Measurements from ENCODE around the gene BRD2. TPM values are rescaled to one million over a fixed set of nuclear protein-coding genes. Genes with fewer than 3 reads are reported as not detected.

The BRD2 gene
- polyA plus RNA-seq, 1 donor: 222 TPM

- peak; percentile 100 for DNase-seq
- Histone ChIP-seq H3K27me3 (ENCODE audit: control insufficient read depth, insufficient read depth, low read length) (no peaks in the 10 kb centered on the region), H3K9me3 (ENCODE audit: control insufficient read depth, low read depth, low read length) (no peaks in the 10 kb centered on the region), H3K36me3 (ENCODE audit: control insufficient read depth, insufficient read depth, low read length) (peaks cover 40% of the 10 kb centered on the region), H3K27ac (ENCODE audit: low read length) (peak overlapping the region; percentile 89), H3K4me3 (ENCODE audit: low read length) (peak overlapping the region; percentile 95), H3K4me1 (ENCODE audit: control insufficient read depth, insufficient read depth, low read length) (peaks cover 20% of the 10 kb centered on the region)
- no CpG with 5 or more reads among the region's 58 CpGs for WGBS (ENCODE audit: insufficient coverage, low lambda C conversion rate)
Observed at GRCh38 chr6:32971581-32972352, 3.4 kb downstream of the BRD2 start.

- no CpG with 5 or more reads among the region's 70 CpGs for WGBS (ENCODE audit: insufficient coverage, low lambda C conversion rate)
- Histone ChIP-seq H3K4me3 (ENCODE audit: low read length) (peak overlapping the region; percentile 95), H3K36me3 (ENCODE audit: control insufficient read depth, insufficient read depth, low read length) (peaks cover 48% of the 10 kb centered on the region), H3K27me3 (ENCODE audit: control insufficient read depth, insufficient read depth, low read length) (no peaks in the 10 kb centered on the region), H3K4me1 (ENCODE audit: control insufficient read depth, insufficient read depth, low read length) (peaks cover 22% of the 10 kb centered on the region), H3K9me3 (ENCODE audit: control insufficient read depth, low read depth, low read length) (no peaks in the 10 kb centered on the region), H3K27ac (ENCODE audit: low read length) (peak overlapping the region; percentile 65)
- no peak for DNase-seq
Observed at GRCh38 chr6:32972353-32973143, 4.2 kb downstream of the BRD2 start.

- WGBS (ENCODE audit: insufficient coverage, low lambda C conversion rate): no CpG with 5 or more reads among the region's 23 CpGs
- Histone ChIP-seq H3K4me1 (ENCODE audit: control insufficient read depth, insufficient read depth, low read length) (peaks cover 30% of the 10 kb centered on the region), H3K27me3 (ENCODE audit: control insufficient read depth, insufficient read depth, low read length) (no peaks in the 10 kb centered on the region), H3K9me3 (ENCODE audit: control insufficient read depth, low read depth, low read length) (no peaks in the 10 kb centered on the region), H3K36me3 (ENCODE audit: control insufficient read depth, insufficient read depth, low read length) (peaks cover 56% of the 10 kb centered on the region), H3K4me3 (ENCODE audit: low read length) (peak overlapping the region; percentile 95), H3K27ac (ENCODE audit: low read length) (peak overlapping the region; percentile 65)
- peak in 1 of 2 donors; percentile 47 for DNase-seq
Observed at GRCh38 chr6:32973144-32974015, 5.0 kb downstream of the BRD2 start.

- no peaks in the 10 kb centered on the region for H3K9me3 ChIP-seq (ENCODE audit: control insufficient read depth, low read depth, low read length)
- peak in 1 of 2 donors; percentile 26 for DNase-seq
- H3K27ac ChIP-seq (ENCODE audit: low read length): no peak overlapping the region
- WGBS (ENCODE audit: insufficient coverage, low lambda C conversion rate): 0% methylated on average over 4 of the region's 4 CpGs
- H3K4me1 ChIP-seq (ENCODE audit: control insufficient read depth, insufficient read depth, low read length): peaks cover 34% of the 10 kb centered on the region
- peaks cover 62% of the 10 kb centered on the region for H3K36me3 ChIP-seq (ENCODE audit: control insufficient read depth, insufficient read depth, low read length)
- no peaks in the 10 kb centered on the region for H3K27me3 ChIP-seq (ENCODE audit: control insufficient read depth, insufficient read depth, low read length)
- peak overlapping the region; percentile 95 for H3K4me3 ChIP-seq (ENCODE audit: low read length)
Observed at GRCh38 chr6:32974016-32974333, 5.6 kb downstream of the BRD2 start.

GRCh38 chr6:32974541-32975308 lies 6.3 kb downstream of the BRD2 start:
- peaks cover 34% of the 10 kb centered on the region for H3K4me1 ChIP-seq (ENCODE audit: control insufficient read depth, insufficient read depth, low read length)
- H3K4me3 ChIP-seq (ENCODE audit: low read length): peak overlapping the region; percentile 95
- H3K9me3 ChIP-seq (ENCODE audit: control insufficient read depth, low read depth, low read length): no peaks in the 10 kb centered on the region
- H3K27me3 ChIP-seq (ENCODE audit: control insufficient read depth, insufficient read depth, low read length): no peaks in the 10 kb centered on the region
- DNase-seq: no peak
- H3K36me3 ChIP-seq (ENCODE audit: control insufficient read depth, insufficient read depth, low read length): peaks cover 69% of the 10 kb centered on the region
- no CpG with 5 or more reads among the region's 14 CpGs for WGBS (ENCODE audit: insufficient coverage, low lambda C conversion rate)
- no peak overlapping the region for H3K27ac ChIP-seq (ENCODE audit: low read length)

GRCh38 chr6:32975886-32976285 lies 7.5 kb downstream of the BRD2 start:
- no peak overlapping the region for H3K4me3 ChIP-seq (ENCODE audit: low read length)
- no peaks in the 10 kb centered on the region for H3K27me3 ChIP-seq (ENCODE audit: control insufficient read depth, insufficient read depth, low read length)
- no peak for DNase-seq
- 20% methylated on average over 1 of the region's 2 CpGs for WGBS (ENCODE audit: insufficient coverage, low lambda C conversion rate)
- peaks cover 37% of the 10 kb centered on the region for H3K4me1 ChIP-seq (ENCODE audit: control insufficient read depth, insufficient read depth, low read length)
- peaks cover 80% of the 10 kb centered on the region for H3K36me3 ChIP-seq (ENCODE audit: control insufficient read depth, insufficient read depth, low read length)
- H3K27ac ChIP-seq (ENCODE audit: low read length): no peak overlapping the region
- no peaks in the 10 kb centered on the region for H3K9me3 ChIP-seq (ENCODE audit: control insufficient read depth, low read depth, low read length)

GRCh38 chr6:32976334-32977069 lies 8.1 kb downstream of the BRD2 start:
- no peak for DNase-seq
- Histone ChIP-seq H3K36me3 (ENCODE audit: control insufficient read depth, insufficient read depth, low read length) (peaks cover 85% of the 10 kb centered on the region), H3K27ac (ENCODE audit: low read length) (no peak overlapping the region), H3K27me3 (ENCODE audit: control insufficient read depth, insufficient read depth, low read length) (no peaks in the 10 kb centered on the region), H3K4me3 (ENCODE audit: low read length) (no peak overlapping the region), H3K4me1 (ENCODE audit: control insufficient read depth, insufficient read depth, low read length) (peaks cover 37% of the 10 kb centered on the region), H3K9me3 (ENCODE audit: control insufficient read depth, low read depth, low read length) (no peaks in the 10 kb centered on the region)
- WGBS (ENCODE audit: insufficient coverage, low lambda C conversion rate): no CpG with 5 or more reads among the region's 7 CpGs

- Histone ChIP-seq H3K27me3 (ENCODE audit: control insufficient read depth, insufficient read depth, low read length) (no peaks in the 10 kb centered on the region), H3K27ac (ENCODE audit: low read length) (no peak overlapping the region), H3K4me1 (ENCODE audit: control insufficient read depth, insufficient read depth, low read length) (peaks cover 45% of the 10 kb centered on the region), H3K4me3 (ENCODE audit: low read length) (peak overlapping the region; percentile 4), H3K9me3 (ENCODE audit: control insufficient read depth, low read depth, low read length) (no peaks in the 10 kb centered on the region), H3K36me3 (ENCODE audit: control insufficient read depth, insufficient read depth, low read length) (peaks cover 93% of the 10 kb centered on the region)
- 55% methylated on average over 4 of the region's 10 CpGs for WGBS (ENCODE audit: insufficient coverage, low lambda C conversion rate)
- DNase-seq: no peak
Observed at GRCh38 chr6:32977272-32977952, 9.0 kb downstream of the BRD2 start.

- no peaks in the 10 kb centered on the region for H3K9me3 ChIP-seq (ENCODE audit: control insufficient read depth, low read depth, low read length)
- peak in 1 of 2 donors; percentile 59 for DNase-seq
- 49% methylated on average over 3 of the region's 7 CpGs for WGBS (ENCODE audit: insufficient coverage, low lambda C conversion rate)
- no peak overlapping the region for H3K27ac ChIP-seq (ENCODE audit: low read length)
- H3K36me3 ChIP-seq (ENCODE audit: control insufficient read depth, insufficient read depth, low read length): peaks cover 88% of the 10 kb centered on the region
- no peaks in the 10 kb centered on the region for H3K27me3 ChIP-seq (ENCODE audit: control insufficient read depth, insufficient read depth, low read length)
- H3K4me3 ChIP-seq (ENCODE audit: low read length): peak overlapping the region; percentile 4
- peaks cover 49% of the 10 kb centered on the region for H3K4me1 ChIP-seq (ENCODE audit: control insufficient read depth, insufficient read depth, low read length)
Observed at GRCh38 chr6:32977953-32978324, 9.5 kb downstream of the BRD2 start.
